ENCODE data around the gene FERMT1. TPM values are rescaled to one million over a fixed set of nuclear protein-coding genes. Genes with fewer than 3 reads are reported as not detected.
"Not testable (repeated sequence)": the region's sequence is repeated elsewhere in the genome, so short reads cannot be mapped to it uniquely, and the experiment has no call there.

The FERMT1 gene
- total RNA-seq, 1 donor from 2014 or later: 0.45 TPM

DNA sequence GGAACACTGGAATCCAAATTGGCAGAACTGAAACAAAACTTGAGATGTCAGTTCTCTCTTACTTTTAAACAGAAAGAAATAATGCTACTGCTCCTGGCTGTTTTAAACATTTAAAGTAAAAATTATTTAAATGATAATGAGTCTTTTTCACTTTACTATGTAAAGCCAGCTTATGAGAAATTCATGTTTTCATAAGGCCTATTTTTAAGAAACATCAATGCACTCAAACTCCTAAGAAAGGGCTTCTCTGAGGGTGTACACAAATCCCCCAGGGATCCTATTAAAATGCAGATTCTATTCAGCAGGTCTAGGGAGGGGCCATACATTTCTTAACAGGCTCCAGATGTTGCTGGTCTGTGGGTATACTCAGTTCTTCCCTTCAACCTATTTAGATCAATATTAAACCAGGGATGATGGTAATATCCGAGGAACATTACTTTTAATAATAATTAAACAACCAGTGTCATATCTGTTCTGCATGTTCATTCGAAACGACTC, 2.3 kb downstream of the FERMT1 start:
- intact Hi-C loops (cut with micrococcal nuclease): no loop called here

DNA sequence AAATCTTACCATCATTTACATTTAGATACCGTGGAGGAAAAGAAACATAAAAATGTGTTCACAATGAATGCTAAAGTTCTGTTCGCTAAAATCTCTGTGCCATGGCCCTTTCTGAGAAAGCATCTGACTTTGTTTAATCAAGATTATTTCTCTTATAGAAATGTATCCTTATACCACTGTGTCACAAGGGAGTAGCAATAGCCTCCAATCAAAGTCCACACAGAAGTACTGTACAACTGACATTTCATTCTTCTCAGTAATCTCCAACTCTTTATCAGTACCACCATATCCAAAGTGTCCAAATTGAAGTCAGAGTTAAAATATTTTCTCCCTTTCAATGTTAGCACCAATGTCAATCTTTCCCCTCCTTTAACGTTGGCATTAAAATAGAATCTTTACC, 6.1 kb downstream of the FERMT1 start:
- intact Hi-C loops (cut with micrococcal nuclease): no loop called here

DNA sequence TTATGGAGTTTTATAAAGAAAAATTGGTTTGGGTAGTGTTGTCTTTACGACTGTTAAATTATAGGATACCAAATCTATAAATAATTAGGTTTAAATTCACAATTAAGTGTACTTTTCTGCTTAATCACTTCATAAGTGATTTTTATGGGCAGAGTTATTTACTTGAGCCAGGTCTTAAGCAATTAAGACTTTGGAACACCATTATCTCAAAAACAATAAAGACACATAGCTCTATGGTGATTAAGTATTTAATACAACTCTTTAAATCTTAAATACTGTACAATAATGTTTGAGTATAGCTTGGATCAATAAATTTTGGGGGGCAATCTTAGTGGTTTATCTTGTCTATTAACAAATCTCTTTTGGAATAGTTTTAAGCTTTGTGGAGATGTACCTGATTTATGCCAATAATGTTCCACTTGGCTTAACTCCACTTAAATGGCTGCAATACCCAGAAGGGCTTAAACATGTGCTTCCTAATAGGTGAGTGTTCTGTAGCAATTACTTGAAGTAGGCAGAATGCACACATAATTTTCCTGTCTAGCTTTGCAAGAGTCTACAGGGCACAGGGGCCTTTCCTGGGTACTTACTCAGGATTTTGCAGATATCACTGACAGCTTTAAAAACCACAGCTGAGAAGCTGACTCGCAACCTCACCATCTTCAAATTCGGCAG, 7.5 kb downstream of the FERMT1 start:
- intact Hi-C loops (cut with micrococcal nuclease): no loop called here

DNA sequence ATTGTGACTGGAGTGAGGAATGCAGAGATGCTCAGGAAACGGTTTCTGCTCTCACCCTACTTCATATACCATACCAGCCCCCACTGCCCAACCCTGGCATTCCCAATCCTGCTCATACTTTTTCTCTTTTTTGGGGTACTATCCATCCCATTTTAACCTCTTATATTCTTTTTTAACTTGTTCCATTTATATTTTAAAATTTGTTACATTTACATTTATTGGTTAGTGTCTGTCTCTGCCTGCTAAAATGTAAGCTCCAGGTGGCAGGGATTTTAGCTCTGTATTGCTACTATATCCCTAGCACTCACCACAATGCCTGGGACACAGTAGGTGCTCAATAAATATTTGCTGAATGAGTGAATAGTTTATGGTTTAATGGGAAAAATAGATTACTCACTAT, 8.1 kb downstream of the FERMT1 start:
- intact Hi-C loops (cut with micrococcal nuclease): no loop called here

DNA sequence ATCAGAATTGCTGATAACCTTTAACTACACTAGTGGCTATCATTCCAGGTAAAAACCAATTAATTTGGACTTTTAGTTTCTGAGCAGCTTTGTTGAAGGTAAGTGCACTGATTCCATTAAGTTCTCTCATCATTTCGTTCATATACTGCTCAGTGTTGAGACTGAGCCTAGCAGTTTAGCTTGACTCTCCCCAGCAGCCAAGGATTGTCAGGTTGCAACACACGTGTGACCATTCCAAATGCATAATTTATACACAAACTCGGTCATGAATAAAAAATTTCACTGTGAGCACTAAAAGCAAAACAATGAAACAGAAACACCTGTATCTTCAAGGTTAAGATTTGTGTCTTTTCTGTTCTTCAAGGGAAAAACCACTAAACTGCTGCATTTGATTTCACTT, 8.9 kb downstream of the FERMT1 start:
- intact Hi-C loops (cut with micrococcal nuclease): no loop called here

DNA sequence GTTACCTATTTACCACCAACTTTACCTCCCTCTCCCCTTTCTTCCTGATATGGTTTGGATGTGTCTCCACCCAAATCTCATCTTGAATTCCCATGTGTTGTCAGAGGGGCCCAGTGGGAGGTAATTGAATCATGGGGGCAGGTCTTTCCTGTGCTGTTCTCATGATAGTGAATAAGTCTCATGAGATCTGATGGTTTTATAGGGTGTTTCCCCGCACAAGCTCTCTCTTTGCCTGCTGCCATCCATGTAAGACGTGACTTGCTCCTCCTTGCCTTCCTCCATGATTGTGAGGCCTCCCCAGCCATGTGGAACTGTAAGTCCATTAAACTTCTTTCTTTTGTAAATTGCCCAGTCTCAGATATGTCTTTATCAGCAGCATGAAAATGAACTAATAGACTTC, 9.9 kb downstream of the FERMT1 start:
- intact Hi-C loops (cut with micrococcal nuclease): not testable (repeated sequence)

DNA sequence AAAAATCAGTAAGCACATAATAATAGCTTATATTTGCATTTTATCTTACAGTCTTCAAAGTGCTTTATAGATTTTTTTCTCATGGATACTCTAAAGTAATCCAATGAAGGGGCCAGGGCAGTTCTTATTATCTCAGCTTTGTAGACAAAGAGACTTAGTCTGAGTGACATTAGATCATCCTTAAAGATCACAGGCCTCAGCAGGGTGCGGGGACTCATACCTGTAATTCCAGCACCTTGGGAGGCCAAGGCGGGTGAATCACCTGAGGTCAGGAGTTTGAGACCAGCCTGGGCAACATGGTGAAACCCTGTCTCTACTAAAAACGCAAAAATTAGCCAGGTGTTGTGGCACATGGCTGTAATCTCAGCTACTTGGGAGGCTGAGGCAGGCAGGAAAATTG, 14.5 kb downstream of the FERMT1 start:
- intact Hi-C loops (cut with micrococcal nuclease): no loop called here

DNA sequence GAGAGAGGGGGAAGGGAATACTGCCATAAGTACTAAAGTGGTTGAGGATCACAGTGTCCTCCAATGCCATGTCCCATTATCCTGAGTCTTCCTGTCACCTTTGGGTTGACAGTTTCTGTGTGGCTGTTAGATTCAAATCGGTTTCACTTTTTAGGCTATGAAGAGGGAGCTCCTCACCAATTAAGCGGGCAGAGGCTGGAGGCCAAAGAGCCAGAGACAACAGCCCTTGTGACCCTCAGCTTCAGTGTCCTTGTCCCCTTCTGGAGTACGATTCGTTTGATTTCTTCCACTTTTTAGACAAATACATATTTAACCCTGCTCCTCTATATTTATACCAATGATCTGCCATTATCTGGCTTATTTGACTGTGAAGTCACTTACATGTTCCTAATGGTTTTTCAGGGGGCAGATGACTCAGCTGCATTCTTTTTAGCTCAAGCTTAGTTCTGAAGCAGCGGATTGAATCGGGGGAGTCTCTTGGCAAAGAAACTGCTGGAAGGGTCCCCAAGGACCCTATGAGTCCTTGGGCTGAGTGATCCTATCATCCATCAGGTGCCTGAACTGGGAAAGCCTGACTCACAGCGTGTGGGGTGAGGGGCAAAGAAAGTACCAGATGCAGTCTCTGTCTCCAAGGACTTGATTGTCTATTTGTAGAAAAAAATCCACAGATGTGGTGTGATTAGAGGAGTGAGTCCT, 18.2 kb downstream of the FERMT1 start:
- intact Hi-C loops (cut with micrococcal nuclease): no loop called here

DNA sequence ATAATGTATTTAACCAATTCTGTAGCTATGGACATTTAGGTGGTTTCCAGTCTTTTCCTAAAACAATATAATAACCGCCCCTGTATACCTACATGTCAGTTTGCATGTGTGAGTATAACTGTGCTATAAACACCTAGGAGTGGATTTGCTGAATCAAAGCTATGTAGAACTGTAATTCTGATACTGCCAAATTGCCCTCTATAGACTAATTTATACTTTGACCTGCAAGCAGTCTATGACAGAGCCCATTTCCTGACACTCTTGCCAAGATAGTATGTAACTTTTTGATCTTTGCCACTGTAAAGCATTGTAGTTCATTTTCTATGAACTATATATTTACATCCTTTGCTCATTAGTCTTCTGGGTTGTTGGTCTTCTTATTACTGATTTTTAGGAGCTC, 19.5 kb downstream of the FERMT1 start:
- intact Hi-C loops (cut with micrococcal nuclease): no loop called here

DNA sequence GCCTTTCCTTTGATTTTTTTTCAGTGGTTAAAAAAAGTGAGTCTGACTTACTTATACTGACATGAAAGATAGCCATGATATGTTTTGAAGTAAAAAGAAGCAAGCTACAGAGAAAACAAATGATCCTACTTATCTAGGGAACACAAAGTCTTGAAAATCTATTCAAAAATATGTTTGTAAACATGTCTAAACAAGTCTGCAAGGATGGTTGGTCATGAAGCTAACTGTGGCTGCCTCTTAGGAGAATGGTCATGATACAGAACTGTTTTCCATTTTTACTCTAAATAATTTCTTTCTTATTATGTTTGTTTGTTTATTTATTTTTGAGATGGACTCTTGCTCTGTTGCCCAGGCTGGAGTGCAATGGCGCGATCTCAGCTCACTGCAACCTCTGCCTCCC, 21.5 kb downstream of the FERMT1 start:
- intact Hi-C loops (cut with micrococcal nuclease): no loop called here

DNA sequence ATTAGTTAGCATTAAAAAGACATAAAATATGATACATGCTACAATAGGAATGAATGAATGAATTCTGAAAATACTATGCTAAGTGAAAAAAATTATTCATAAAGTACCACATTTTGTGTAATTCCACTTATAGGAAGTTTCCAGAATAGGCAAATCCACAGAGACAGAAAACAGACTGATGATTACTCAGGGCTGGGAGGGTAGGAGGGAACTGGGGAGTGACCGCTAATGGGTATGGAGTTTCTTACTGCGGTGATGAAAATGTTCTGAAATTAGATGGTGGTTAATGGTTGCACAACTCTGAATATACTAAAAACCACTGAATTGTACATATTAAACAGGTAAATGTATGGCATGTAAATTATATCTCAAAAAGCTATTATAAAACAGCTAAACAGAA, 22.6 kb downstream of the FERMT1 start:
- intact Hi-C loops (cut with micrococcal nuclease): no loop called here

DNA sequence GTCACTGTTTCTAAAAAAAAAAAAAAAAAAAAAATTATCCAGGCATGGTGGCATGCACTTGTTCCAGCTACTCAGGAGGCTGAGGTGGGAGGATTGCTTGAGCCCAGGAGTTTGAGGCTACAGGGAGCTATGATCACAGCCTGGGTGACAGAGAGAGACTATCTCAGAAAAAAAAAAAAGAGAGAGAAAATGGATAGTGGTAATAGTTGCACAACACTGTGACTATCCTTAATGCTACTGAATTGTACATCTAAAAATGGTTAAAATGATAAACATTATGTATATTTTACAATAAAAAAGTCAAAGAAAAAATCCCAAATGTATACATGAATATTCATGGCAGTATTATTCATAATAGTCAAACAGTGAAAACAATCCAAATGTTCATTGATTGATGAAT, 23.0 kb downstream of the FERMT1 start:
- intact Hi-C loops (cut with micrococcal nuclease): no loop called here

DNA sequence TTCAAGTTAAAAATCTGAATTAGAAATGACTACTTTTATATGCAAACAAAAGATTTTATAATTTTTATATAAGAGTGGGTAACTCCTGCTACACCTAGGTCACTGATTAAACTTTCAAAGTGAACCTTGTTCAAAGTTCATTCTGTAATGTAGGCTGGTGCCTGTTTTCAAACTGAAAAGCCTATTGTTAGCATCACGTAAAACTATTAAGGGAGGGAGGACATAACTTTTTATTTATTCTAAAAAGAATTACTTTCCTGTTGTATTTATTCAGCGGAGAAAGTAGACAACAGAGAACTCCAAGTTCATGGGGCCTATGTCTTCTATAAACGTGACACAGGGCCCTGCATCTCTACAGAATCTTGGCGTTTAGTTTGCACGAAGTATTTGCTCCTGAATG, 27.4 kb downstream of the FERMT1 start:
- intact Hi-C loops (cut with micrococcal nuclease): no loop called here

DNA sequence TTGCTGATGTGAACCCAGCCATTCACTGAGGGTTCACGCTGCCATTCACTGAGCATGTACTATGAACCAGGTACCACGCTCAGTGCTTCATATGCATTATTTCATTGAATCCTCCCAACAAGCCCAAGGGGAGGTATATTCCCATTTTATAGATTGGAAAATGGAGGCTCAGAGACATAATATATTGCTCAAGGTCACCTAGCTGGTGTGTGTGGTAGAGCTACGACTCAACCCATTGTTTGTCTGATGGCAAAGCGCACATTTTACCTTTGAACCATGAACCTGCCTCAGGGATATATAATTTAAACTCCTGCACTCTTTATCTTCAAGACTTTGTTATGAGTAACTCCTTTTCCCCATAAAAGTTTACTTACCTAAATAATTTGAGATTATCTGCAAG, 28.3 kb downstream of the FERMT1 start:
- intact Hi-C loops (cut with micrococcal nuclease): no loop called here

DNA sequence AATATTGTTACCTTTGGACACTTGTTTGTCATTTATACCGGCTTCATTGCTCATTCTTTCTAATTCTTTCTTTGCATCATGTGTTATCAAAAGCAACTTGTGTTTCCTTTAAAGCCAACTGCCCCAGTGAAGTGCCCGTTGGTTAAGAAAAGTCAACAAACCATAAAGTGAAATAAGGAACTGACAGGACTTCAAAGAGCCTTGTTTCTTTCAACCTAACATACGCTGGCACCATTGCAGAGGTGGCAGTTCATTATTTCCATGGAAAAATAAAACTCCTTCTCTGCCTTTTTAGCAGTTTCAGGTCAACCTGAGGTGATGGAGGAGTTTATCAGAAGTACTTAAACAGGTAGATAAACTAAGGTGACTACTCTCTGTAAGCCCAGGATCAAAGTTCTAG, 28.8 kb downstream of the FERMT1 start:
- intact Hi-C loops (cut with micrococcal nuclease): no loop called here

DNA sequence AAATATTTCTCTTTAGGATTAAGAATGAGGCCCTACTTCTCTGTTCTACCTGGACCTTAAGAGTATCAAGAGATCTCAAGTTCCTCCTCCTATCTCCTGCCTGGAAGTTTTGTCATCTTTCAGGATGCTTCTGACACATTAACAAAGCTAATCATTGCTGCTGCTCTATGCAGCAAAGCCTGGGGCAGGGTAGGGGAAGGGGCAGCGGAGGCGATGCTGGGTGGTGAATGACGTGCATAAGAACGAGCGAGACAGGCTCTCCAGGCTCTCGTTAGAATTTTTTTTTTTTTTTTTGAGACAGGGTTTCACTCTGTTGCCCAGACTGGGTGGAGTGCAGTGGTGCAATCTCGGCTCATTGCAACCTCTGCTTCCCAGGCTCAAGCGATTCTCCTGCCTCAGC, 31.2 kb downstream of the FERMT1 start:
- intact Hi-C loops (cut with micrococcal nuclease): no loop called here

DNA sequence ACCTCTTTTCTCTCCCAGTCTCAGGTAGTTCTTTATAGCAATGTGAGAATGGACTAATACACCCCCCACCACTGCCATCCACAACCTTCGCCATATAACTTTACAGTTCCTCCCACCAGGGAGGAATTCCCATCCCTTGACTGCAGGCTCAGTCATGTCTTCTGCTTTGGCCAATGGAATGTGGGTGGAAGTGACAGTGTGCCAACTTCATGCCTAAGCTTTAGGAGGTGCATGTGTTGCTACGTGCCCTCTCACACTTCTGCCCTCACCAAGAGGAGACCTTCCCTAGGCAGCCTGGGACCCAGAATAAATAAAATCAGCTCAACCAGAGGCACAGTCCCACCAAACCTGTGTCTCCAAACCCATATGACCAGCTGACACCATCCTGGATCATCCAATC, 36.0 kb downstream of the FERMT1 start:
- intact Hi-C loops (cut with micrococcal nuclease): no loop called here

DNA sequence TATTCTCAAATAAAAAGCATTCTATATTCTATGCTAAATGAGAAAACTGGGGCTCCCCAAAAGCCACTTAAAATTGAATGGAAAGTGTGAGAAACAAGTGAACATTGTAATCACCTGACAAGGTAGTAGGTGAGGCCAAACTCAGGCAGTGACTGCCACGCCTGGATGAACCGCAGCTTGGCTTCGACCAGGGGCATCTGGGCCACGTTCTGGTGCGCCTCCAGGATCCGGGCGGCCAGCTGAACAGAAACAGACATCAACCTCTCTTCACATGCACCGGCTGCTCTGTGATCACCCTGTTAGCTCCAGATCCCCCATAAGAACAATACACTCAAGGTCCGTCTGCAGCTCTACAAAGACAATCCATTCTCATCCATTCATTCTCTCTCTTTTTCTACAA, 38.9 kb downstream of the FERMT1 start:
- intact Hi-C loops (cut with micrococcal nuclease): no loop called here

DNA sequence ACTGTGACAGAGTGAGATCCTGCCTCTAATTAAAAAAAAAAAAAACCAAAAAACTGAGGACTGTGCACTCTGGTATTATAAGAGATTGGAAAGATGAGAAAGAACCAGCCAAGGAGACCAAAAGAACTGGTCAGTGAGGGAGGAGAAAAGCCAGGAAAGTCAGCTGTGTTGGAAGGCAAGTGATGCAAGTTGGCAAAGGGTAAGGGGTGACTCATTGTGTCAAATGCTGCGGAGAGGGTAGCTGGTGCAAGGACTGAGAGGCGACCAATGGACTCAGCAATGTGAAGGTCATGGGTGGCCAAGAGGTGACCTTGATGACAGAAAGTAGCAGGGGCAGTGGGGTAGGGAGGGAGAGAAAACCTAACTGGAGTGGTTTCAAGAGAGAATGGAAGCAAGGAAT, 41.6 kb downstream of the FERMT1 start:
- intact Hi-C loops (cut with micrococcal nuclease): no loop called here

DNA sequence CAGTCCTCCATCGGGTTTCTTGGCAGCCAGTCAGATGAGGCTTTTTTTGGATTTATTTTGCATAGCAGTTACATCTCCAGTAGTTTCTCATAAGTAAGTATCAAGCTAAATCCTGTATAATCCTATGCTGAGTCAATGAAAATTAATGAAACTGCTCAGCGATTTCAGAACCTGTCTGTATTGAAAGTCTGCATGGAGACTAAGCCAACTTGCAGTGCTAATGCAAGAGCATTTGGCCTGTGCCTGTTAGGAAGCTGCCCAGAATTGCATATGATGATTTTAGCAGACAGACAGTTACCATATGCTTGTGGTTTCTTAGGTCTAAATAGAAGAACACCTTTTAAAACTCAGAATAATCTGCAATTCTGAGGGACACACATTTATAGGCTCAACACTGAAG, 43.8 kb downstream of the FERMT1 start:
- intact Hi-C loops (cut with micrococcal nuclease): no loop called here

DNA sequence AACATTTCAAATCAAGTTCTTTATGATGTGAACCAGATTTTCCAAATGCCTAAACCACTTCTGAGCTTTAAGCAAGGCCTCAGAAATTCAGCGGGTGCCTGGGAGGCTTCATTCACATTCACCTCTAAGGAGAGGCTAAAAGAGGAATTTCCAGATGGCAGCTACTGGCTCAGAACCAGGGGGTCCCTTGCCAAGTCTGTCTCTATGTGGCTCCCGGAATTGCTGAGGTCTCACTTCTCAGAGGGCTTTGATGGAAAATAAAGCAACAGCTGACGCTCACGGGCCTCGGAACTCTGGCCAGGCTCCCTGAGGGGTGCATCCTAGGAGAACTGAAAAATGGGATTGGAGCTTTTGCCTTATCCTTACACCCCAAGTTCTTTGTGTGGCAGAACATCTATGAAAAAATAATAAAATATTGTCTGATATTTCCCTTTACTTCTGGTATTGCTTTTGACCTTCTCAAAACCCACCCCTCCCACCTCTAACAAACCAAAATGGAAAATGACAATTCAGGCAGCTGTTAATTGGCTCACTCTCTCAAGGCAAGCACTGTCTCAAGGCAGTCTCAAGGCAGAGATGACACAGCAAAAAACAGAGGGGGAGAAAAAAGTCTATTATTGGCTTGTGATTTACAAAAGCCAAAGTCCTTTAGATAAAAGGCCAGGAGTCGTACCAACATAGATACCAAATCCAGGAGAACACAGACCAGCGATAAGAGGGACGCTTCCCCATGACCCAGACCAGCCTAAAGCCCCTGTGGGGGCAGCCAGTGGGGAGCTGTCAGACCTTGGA, 47.2 kb downstream of the FERMT1 start:
- intact Hi-C loops (cut with micrococcal nuclease): no loop called here

DNA sequence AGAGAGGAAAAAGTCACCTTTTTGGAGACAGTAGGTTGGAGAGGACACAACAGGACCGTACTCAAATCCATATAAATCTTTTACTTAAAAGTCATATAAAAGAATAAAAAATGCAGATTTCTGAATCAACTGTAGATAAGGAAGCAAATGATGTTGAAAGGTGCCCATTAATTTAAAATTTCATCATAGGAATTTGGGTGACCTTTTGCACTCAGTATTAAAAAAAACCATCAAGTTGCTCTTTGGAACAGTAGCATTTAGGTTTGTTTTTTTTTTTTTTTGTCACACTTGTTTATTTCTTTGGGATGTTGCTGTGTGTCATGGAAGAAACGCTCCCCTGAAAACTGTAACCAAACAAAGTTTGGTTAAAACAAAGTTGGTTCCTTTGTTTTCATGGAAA, 48.0 kb downstream of the FERMT1 start:
- intact Hi-C loops (cut with micrococcal nuclease): no loop called here

Measured in T-helper 2 cell treated with Interferon-gamma antibody and Interleukin-4, amounts not matched to agents 100 ng/mL and 5 ng/mL, for 36 hours (primary cell).